GM18861 (cell line): ENCODE measurements around the gene SLC36A4.
"Not testable (repeated sequence)": the region's sequence is repeated elsewhere in the genome, so short reads cannot be mapped to it uniquely, and the experiment has no call there.

Source experiments
- ATAC-seq: cut with Tn5 transposase; IDR thresholded peaks from one replicate; pipeline ENCODE4 v1.9.1; 2021; ENCODE audit not compliant: unreplicated experiment

The SLC36A4 gene

GRCh38 chr11:93194673-93195291 lies 3.0 kb downstream of the SLC36A4 start:
- ATAC-seq, result no peak

- ATAC-seq, result no peak
Observed at GRCh38 chr11:93193731-93194130, 4.1 kb downstream of the SLC36A4 start.

- ATAC-seq, result no peak
Observed at GRCh38 chr11:93192163-93192562, 5.6 kb downstream of the SLC36A4 start.

GRCh38 chr11:93189462-93189861 lies 8.3 kb downstream of the SLC36A4 start:
- ATAC-seq, result no peak

GRCh38 chr11:93188726-93189125 lies 9.1 kb downstream of the SLC36A4 start:
- ATAC-seq, result no peak

- no peak for ATAC-seq
Observed at GRCh38 chr11:93187290-93187689, 10.5 kb downstream of the SLC36A4 start.

- ATAC-seq, result not testable (repeated sequence)
Observed at GRCh38 chr11:93177891-93178290, 19.9 kb downstream of the SLC36A4 start.

GRCh38 chr11:93169950-93170561 lies 27.7 kb downstream of the SLC36A4 start:
- ATAC-seq, result peak; percentile 50

- ATAC-seq, result no peak
Observed at GRCh38 chr11:93169143-93169542, 28.6 kb downstream of the SLC36A4 start.

- peak; percentile 57 for ATAC-seq
Observed at GRCh38 chr11:93166862-93167261, 30.9 kb downstream of the SLC36A4 start.

GRCh38 chr11:93166194-93166593 lies 31.6 kb downstream of the SLC36A4 start:
- ATAC-seq, result no peak

- ATAC-seq, result peak; percentile 60
Observed at GRCh38 chr11:93160808-93161207, 37.0 kb downstream of the SLC36A4 start.

- ATAC-seq, result no peak
Observed at GRCh38 chr11:93160156-93160555, 37.6 kb downstream of the SLC36A4 start.

- ATAC-seq, result no peak
Observed at GRCh38 chr11:93159721-93160120, 38.1 kb downstream of the SLC36A4 start.

GRCh38 chr11:93155738-93156137 lies 42.1 kb downstream of the SLC36A4 start:
- no peak for ATAC-seq

- no peak for ATAC-seq
Observed at GRCh38 chr11:93145390-93145915, 52.3 kb downstream of the SLC36A4 start.

GRCh38 chr11:93143800-93144199 lies 54.0 kb downstream of the SLC36A4 start:
- ATAC-seq, result peak; percentile 66

GRCh38 chr11:93143186-93143585 lies 54.6 kb downstream of the SLC36A4 start:
- ATAC-seq, result no peak

GRCh38 chr11:93133488-93134109 lies 64.2 kb downstream of the SLC36A4 start:
- ATAC-seq, result no peak

- no peak for ATAC-seq
Observed at GRCh38 chr11:93132836-93133235, 65.0 kb downstream of the SLC36A4 start.

- ATAC-seq, result no peak
Observed at GRCh38 chr11:93131709-93132108, 66.1 kb downstream of the SLC36A4 start.

- no peak for ATAC-seq
Observed at GRCh38 chr11:93128574-93128973, 69.2 kb downstream of the SLC36A4 start.
